ENCODE measurements around the gene FAM50A.

DNA sequence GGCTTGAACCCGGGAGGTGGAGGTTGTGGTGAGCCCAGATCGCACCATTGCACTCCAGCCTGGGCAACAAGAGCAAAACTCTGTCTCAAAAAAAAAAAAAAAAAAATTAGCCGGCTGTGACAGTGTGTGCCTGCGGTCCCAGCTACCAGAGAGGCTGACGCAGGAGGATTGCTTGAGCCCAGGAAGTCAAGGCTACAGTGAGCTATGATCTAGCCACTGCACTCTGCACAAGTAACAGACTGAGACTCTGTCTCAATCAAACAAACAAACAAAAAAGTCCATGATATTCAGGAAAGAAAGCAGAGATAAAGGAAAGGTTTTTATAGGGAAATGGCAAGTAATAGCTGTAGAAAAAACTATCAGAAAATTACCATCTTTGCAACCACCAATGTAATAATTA is 37.3 kb downstream of the FAM50A start:
- TF ChIP-seq, protein P1, sequence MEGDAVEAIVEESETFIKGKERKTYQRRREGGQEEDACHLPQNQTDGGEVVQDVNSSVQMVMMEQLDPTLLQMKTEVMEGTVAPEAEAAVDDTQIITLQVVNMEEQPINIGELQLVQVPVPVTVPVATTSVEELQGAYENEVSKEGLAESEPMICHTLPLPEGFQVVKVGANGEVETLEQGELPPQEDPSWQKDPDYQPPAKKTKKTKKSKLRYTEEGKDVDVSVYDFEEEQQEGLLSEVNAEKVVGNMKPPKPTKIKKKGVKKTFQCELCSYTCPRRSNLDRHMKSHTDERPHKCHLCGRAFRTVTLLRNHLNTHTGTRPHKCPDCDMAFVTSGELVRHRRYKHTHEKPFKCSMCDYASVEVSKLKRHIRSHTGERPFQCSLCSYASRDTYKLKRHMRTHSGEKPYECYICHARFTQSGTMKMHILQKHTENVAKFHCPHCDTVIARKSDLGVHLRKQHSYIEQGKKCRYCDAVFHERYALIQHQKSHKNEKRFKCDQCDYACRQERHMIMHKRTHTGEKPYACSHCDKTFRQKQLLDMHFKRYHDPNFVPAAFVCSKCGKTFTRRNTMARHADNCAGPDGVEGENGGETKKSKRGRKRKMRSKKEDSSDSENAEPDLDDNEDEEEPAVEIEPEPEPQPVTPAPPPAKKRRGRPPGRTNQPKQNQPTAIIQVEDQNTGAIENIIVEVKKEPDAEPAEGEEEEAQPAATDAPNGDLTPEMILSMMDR (IDR thresholded peaks at IDR 0.05; ENCODE audit: poor library complexity, severe bottlenecking) = no peak
- TF ChIP-seq EZH2 (IDR thresholded peaks at IDR 0.05; ENCODE audit: borderline replicate concordance, insufficient read depth, low read length, poor library complexity, severe bottlenecking) = no peak
- TF ChIP-seq, protein P2, sequence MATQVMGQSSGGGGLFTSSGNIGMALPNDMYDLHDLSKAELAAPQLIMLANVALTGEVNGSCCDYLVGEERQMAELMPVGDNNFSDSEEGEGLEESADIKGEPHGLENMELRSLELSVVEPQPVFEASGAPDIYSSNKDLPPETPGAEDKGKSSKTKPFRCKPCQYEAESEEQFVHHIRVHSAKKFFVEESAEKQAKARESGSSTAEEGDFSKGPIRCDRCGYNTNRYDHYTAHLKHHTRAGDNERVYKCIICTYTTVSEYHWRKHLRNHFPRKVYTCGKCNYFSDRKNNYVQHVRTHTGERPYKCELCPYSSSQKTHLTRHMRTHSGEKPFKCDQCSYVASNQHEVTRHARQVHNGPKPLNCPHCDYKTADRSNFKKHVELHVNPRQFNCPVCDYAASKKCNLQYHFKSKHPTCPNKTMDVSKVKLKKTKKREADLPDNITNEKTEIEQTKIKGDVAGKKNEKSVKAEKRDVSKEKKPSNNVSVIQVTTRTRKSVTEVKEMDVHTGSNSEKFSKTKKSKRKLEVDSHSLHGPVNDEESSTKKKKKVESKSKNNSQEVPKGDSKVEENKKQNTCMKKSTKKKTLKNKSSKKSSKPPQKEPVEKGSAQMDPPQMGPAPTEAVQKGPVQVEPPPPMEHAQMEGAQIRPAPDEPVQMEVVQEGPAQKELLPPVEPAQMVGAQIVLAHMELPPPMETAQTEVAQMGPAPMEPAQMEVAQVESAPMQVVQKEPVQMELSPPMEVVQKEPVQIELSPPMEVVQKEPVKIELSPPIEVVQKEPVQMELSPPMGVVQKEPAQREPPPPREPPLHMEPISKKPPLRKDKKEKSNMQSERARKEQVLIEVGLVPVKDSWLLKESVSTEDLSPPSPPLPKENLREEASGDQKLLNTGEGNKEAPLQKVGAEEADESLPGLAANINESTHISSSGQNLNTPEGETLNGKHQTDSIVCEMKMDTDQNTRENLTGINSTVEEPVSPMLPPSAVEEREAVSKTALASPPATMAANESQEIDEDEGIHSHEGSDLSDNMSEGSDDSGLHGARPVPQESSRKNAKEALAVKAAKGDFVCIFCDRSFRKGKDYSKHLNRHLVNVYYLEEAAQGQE (IDR thresholded peaks at IDR 0.05; ENCODE audit: borderline replicate concordance) = no peak
